GM21367 (cell line): ENCODE results near the gene TCHH.
"Not testable (repeated sequence)": the region's sequence is repeated elsewhere in the genome, so short reads cannot be mapped to it uniquely, and the experiment has no call there.

Source experiments
- ATAC-seq: cut with Tn5 transposase; IDR thresholded peaks from one replicate; pipeline ENCODE4 v1.9.1; 2021; ENCODE audit not compliant: unreplicated experiment

Gene TCHH

DNA sequence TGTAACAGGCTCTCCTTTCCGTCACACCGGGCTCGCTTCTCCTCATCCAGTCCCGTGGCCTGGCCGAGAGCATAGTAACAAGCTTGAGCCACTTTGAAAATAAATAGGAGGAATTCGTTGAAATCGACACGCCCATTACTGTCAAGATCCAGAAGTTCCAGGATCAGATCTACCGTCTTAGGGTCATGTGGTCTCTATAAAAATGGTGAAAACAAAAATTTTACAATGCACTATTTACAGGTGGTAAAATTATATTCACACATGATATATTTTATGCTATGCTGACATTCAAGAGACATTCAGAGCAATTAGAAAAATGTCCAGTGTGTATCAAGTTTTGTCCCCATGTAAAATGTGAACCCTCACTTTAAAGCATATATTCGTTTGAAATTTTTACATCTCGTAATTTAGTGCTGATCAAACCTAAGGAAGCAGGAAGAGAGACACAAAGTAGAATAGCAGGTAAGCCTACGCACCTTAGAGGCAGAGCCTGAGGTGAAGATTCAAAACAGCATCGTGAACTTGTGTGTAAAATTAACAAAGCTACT lies 2.3 kb downstream of the TCHH start:
- ATAC-seq: no peak

- ATAC-seq: no peak
These were observed 3.0 kb downstream of the TCHH start for GRCh38 chr1:152112101-152112884.

GRCh38 chr1:152111515-152111968 lies 3.7 kb downstream of the TCHH start:
- ATAC-seq: no peak

- ATAC-seq: no peak
These were observed 4.3 kb downstream of the TCHH start for GRCh38 chr1:152110860-152111514.

DNA sequence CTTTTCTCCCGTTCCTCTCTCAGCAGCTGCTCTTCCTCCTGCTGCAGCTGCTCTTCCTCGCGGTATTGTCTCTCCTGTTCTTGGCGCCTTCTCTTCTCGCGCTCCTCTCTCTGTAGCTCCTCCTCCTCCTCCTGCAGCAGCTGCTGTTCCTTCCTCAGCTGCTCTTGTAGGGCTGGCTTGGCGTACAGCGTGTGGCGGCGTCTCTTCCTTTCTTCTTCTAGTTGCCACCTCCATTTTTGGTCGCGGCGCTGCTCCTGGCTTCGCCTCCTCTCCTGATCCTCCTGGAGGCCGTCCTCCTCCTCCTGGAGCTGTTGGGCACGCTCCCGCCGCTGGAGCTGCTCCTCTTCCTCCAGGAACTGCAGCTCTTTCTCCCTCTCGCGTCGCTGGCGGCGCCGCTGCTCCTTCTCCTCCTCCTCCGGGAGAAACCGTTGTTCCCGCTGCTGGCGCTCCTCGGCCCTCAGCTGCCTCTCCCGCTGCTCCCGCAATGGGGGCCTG lies 4.8 kb downstream of the TCHH start:
- no peak for ATAC-seq

- no peak for ATAC-seq
These were observed 5.3 kb downstream of the TCHH start for GRCh38 chr1:152109998-152110294.

DNA sequence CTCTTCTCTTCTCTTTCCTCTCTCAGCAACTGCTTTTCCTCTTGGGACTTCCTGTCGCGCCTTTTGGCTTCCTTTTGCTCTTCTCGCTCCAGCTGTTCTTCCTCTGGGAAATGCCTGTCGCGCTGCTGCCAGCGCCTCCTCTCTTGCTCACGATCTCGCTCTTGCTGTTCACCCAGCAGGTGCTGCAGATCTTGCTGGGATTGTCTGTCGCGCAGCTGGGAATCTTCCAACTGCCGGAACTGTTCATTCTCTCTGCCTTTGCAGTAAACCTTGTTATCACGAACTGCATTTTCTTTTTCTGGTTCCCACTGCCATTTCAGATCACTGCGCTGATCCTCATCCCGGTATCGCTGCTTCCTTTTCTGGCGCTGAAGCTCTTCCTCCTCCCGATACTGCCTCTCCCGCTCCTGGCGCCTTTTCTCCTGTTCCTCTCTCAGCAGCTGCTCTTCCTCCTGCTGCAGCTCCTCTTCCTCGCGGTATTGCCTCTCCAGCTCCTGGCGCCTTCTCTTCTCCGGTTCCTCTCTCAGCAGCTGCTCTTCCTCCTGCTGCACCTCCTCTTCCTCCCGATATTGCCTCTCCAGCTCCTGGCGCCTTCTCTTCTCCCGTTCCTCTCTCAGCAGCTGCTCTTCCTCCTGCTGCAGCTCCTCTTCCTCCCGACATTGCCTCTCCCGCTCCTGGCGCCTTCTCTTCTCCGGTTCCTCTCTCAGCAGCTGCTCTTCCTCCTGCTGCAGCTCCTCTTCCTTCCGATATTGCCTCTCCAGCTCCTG lies 5.8 kb downstream of the TCHH start:
- ATAC-seq: no peak

- ATAC-seq: no peak
These were observed 6.4 kb downstream of the TCHH start for GRCh38 chr1:152108882-152109222.

DNA sequence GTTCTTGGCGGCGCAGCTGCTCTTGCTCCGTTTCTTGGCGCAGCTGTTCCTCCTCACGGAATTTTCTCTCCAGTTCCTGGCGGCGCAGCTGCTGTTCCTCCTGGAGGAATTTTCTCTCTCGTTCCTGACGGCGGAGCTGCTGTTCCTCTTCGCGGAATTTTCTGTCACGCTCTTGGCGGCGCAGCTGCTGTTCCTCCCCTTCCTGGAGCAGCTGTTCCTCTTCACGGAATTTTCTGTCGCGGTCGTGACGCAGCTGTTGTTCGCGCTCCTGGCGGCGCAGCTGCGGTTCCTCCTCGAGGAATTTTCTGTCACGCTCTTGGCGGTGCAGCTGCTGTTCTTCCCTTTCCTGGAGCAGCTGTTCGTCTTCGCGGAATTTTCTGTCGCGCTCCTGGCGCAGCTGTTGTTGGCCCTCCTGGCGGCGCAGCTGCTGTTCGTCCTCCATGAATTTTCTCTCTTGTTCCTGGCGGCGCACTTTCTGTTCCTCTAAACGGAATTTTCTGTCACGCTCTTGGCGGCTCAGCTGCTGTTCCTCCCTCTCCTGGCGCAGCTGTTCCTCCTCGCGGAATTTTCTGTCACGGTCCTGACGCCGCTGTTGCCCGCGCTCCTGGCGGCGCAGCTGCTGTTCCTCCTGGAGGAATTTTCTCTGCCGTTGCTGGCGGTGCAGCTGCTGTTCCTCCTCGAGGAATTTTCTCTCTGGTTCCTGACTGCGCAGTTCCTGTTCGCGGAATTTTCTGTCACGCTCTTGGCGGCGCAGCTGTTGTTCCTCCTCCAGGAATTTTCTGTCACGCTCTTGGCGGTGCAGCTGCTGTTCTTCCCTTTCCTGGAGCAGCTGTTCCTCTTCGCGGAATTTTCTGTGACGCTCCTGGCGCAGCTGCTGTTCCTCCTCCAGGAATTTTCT lies 7.0 kb downstream of the TCHH start:
- no peak for ATAC-seq

- no peak for ATAC-seq
These were observed 7.9 kb downstream of the TCHH start for GRCh38 chr1:152107031-152107983.

DNA sequence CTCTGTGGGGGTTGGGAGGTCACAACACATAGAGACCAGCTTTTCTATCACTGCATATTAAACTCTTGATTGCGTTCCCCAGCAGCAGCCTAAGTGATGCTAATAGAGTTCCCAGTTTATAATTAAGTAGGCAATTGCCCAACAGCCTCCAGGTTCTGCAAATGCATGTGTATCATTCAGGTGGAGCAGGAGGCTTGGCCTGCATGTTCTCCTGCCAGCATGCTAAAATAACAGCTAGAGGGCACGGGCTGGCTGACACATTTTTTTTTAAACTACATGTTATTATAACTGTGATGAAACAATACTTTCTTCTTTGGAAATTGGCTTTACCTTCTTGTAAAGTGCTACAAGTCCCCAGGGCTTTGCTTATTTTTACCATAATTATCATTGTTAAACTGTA lies 10.4 kb downstream of the TCHH start:
- ATAC-seq: no peak

DNA sequence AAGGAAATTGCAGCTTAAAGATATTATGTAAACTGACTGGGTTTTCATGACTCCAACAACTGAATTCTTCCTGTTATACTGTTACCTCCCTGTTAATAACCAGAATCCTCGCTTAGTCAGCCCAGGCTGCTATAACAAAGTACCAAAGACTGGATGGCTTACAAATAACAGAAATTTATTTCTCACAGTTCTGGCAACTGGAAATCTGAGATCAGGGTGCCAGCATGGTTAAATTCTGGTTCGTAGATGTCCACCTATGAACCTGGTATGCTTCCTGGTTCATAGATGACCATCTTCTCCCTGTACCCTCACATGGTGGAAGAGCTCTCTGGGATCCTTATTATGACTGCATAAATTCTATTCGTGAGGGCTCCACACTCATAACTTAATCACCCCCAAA lies 18.3 kb downstream of the TCHH start:
- ATAC-seq: no peak

DNA sequence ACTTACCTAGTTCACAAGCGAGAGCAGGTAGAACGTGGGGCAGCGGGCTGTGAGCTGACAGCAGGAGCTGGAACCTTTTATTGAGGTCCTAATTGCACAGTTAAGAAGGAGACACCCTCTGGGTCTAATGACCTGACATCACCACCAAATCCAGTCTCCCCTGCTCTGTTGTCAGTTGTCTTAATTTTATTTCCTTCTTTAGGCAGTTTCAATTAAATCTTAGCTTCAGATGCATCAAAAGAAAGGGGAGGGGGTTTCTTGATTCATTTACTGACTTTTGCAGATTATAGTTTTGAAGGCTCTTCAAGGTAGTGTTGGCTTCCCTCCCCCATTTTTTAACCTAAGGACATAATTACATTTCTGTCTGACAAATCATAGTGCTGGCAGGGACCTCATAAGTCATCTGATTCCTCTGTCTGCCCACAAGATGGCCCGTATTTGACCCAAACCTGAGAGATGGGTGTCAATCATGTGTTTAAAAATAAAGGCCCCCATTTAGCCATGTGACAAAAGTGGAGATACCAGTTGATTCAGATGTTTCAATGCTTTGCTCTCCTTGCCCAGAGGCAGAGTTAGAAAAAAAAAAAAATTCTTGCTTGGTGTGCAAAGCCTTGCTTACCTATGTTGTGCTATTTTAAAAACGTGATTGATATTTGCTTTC lies 26.1 kb downstream of the TCHH start, which contains the start of gene TCHHL1:
Gene TCHHL1 (minus strand): TSS at position 51 of the 661 bp plus-strand sequence. CDS start 921 bp downstream, outside the sequence.
- no peak for ATAC-seq

DNA sequence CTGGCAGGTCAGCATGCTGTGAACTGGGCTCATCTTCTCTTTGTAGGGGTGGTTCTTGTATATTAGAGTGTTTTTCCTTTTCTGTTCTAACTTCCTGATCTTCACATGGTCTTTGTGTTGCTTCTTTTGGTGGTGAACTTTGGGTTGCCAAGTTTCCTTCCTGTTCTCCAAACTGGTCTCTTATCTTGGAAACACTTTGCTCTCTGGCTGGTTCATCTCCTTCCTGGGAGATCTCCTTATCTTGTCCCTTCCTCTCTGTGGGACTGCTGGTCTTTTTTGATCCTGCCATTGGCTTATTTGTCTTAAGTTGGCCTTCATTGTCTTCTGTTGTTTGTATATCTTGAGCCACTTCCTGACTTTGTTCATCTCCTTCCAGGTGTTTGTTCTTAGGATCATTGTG lies 28.5 kb downstream of the TCHH start:
- ATAC-seq: no peak

GRCh38 chr1:152084853-152085252 lies 30.4 kb downstream of the TCHH start:
- no peak for ATAC-seq

DNA sequence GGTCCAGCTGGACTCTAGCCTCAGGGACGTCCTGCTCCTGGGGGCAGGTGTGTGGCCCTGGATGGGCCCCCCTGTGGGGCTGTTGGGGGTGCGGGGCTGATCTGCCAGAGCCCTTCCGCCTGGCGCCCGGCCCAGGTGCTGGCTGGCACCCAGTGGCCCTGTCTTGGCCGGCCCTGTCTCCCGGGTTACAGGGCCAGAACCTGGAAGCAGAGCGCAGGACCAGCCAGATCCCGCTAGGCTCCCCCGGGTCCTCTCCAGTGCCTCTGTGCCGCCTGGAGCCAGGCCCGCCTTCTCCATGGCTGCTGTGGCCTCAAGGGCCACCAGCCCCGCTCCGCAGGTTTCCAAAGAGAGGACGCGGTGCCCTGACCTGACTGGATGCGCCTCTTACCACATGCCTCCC lies 34.2 kb downstream of the TCHH start:
- not testable (repeated sequence) for ATAC-seq

- not testable (repeated sequence) for ATAC-seq
These were observed 34.8 kb downstream of the TCHH start for GRCh38 chr1:152080494-152080893.

- no peak for ATAC-seq
These were observed 36.3 kb downstream of the TCHH start for GRCh38 chr1:152078831-152079441.
